EL (cell line): Measurements from ENCODE around the gene PTOV1.
A peak's percentile ranks its signal among the peaks of the same experiment; 100 is the strongest.

ENCODE experiments used
- DNase-seq: peaks from one replicate; pipeline ENCODE4 v3.0.0-alpha.2; 2016

Gene PTOV1

GRCh38 chr19:49892716-49893115, 41.8 kb downstream of the PTOV1 start:
- DNase-seq, result no peak

- DNase-seq, result no peak
Observed at GRCh38 chr19:49894011-49894664, 43.2 kb downstream of the PTOV1 start.

- DNase-seq, result no peak
Observed at GRCh38 chr19:49894879-49895565, 44.1 kb downstream of the PTOV1 start.

- DNase-seq, result no peak
Observed at GRCh38 chr19:49895566-49896297, 44.8 kb downstream of the PTOV1 start.

GRCh38 chr19:49896863-49897621, 46.1 kb downstream of the PTOV1 start, which contains the start of gene IL4I1:
TSS of gene IL4I1 (minus strand) at chr19:49896887. CDS start at chr19:49896160, 727 bp downstream.
- DNase-seq, result peak; percentile 34

- DNase-seq, result no peak
Observed at GRCh38 chr19:49904136-49904535, 53.2 kb downstream of the PTOV1 start.

GRCh38 chr19:49906879-49907564, 56.1 kb downstream of the PTOV1 start:
- DNase-seq, result no peak

GRCh38 chr19:49907745-49908446, 56.9 kb downstream of the PTOV1 start:
- DNase-seq, result no peak

GRCh38 chr19:49908480-49909420, 57.8 kb downstream of the PTOV1 start:
- DNase-seq, result no peak

- no peak for DNase-seq
Observed at GRCh38 chr19:49910179-49910578, 59.2 kb downstream of the PTOV1 start.
